CD4-positive, alpha-beta T cell treated with Interleukin-4 for 4 hours (primary cell): ENCODE results near the gene EEF1A2.
"Not testable (repeated sequence)": the region's sequence is repeated elsewhere in the genome, so short reads cannot be mapped to it uniquely, and the experiment has no call there.

Experiments
- DNase-seq: peaks from one replicate; pipeline ENCODE4 v3.0.0-alpha.2; 2020

Gene EEF1A2

DNA sequence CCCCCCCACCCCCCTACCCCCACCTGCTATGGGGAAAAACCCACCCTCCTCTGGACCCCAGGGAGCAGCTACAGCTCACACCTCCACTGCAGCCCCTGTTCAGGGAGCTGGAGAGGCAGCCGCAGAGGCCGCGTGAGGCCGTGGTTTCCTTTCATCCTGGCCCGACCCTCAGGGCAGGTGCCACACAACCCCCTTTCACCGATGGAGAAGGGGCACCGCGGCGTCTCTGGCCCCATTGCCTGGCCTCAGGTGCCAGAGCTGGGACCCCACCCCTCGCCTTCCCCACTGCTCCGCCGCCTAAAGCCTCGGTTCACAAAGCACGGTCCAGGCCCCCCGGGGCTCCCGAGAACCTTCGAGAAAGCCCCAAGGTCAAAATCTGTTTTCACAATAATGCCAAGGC lies 14.6 kb downstream of the EEF1A2 start:
- DNase-seq: no peak

DNA sequence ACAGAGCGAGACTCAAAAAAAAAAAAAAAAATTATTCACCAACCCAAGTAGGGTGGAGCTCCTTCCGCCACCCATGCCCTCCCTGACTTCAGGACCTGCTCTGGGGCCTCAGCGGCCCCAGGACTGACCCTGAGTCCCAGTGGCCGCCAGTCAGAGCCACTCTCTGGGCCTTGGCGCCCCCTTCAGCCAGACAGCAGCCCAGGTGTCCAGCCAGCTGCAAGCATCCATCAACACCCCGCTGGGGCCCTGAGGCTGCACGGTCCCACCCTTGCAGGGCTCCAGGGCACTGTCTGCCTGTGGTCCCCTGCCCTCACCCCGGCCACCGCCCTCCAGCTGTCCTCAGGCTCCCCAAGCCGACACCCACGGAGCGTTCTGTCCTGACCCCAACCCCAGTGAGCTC lies 15.0 kb downstream of the EEF1A2 start:
- DNase-seq: no peak

DNA sequence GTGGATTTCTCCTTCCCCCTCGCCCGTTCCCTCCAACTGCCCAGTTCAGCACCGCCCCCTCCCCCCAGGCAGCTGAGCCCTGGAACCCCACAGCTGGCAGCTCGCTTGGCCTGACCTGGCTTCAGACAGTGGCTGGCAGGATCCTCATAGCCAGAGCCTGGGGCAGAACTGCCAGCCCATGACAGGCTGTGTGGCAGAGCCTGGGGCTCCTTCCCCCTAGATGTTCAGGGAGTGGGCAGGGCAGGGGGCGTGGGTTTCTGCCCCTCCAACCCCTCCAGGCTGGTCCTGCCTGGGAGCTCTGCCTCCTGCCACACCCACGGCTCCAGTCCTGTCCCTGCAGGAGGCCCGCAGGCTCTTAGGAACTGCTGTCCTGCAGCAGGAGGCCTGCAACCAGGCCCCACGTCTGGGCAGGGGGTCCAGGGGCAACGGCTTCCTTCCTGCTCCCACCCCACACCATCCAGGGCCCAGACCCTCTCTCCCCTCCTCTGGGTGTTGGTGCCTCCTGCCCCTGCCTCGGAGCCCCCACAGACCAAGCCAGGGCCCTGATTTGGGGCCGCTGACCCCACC lies 16.8 kb downstream of the EEF1A2 start:
- no peak for DNase-seq

DNA sequence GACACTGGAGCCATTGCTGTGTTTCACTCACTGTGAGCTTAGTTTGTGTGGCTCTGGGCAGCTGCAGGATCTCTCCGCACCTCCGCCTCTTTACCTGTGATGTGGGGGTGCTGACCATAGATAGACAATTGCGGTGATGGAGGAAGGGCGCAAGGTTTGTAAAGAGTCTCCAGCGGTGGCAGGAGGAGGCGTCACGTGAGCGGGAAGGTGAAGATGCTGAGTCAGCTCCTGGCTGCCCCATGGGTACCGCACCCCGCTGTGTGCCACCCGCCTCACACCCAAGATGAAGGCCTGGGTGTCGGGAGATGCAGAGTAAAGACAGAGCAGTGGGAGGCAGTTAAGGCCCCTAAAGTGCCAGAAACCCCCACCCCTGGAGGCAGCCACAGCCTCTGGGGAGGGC lies 17.4 kb downstream of the EEF1A2 start:
- DNase-seq: no peak

DNA sequence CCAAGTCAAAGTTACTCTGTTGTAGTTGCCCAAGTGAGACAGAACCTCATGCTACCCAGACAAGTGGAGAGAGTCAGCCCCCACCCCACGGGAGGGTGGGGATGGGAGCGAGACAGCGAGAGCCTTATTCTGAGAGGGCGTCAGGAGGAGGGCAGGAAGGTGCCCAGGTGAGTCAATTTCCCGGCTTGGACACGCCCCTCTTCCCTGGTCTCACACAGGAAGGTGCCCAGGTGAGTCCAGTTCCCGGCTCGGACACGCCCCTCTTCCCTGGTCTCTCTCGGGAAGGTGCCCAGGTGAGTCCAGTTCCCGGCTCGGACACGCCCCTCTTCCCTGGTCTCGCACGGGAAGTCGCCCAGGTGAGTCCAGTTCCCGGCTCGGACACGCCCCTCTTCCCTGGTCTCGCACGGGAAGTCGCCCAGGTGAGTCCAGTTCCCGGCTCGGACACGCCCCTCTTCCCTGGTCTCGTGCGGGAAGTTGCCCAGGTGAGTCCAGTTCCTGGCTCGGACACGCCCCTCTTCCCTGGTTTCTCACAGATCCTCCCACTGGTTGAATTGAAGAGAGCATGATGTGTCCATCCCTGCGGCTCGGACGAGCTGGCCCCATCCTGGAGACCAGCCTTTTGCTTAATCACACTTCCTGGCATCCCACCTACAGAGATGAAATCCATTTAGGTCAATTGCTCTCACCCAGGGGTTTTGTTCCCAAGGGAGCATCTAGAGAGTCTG lies 19.0 kb downstream of the EEF1A2 start:
- not testable (repeated sequence) for DNase-seq

DNA sequence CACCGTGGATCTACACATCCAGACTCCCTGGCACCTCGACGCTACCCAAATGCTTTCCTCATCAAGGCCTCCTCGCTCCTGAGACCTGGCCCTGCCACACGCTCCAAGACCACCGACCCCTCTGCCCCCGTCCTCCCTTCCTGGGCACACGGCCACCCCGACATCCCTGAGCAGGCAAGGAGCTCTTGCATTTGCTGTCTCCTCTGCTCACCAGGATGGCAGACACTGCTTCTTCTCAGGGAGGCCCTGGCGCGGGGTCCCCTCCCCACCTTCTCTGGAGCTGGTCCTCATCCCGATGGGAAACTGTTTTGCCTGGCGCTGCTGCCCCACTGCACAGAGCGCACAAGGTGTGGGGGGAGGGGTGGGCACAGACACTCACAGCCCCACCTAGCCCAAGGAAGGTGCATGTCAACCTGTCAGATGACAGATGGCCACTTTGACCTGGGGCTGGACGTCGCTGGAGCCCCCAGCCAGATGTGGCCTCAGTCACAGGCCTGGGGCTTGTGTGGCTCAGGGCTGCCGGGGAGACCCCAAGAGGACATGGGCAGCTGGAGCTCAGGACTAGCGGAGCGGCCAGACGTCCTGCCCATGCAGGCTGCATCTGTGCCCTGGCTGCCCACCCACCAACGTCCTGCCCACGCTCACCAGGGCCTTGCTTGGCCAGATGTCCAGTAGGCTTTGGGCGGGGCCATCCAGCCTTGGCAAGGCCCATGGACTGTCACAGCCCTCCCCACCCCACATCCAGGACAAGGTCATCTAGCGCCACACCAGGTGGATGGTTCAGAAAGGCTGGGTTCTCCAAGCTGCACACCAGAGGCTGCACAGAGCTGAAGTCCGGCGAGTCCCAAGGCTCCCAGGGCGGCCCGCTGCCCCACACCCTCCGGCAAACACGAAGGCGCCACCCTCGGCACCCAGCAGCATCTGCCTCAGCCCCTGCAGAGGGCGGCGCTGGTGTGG lies 20.3 kb downstream of the EEF1A2 start:
- no peak for DNase-seq

DNA sequence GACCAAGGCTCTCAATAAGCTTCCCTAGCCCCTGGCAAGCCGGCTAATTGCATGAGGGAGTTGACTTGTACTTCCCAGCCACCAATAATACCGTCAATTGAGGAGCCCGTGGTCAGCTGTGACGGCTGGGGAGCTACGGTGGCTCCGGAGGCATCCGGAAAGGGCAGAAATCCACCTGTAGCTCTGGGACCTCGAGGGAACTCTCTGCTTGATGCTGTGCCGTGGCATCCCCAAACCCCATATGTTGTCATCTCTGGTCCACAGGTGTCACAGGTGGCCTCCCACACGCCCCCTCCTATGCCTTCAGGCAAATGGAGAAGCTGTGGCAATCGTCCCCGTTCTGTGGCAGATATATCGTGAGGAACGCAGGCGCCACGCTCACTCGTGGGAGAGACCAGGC lies 20.9 kb downstream of the EEF1A2 start:
- DNase-seq: no peak

DNA sequence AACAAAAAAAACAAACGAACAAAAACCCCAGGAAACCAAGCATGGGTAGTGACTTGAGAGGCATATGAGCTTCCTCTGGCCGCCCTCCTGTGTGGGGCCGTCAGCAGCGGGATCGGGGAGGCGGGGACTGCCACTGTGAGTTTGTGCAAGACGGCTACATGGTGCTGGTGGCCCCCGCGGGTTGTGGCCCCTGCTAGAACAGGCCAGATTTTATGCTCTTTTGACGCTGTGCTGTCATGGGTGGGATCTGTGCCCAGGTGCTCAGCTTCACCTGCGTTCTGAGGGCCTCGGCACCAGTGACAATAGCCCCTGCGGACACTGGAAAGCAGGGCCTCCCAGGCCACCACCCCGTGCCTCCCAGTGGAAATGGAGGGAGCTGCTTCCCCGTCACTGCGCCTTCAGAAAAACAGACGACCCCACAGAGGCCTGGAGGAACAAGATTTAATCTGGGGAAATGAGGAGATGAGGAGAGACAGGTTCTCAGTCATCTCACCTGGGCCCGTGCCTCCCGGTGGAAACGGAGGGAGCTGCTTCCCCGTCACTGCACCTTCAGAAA lies 21.7 kb downstream of the EEF1A2 start:
- DNase-seq: no peak

DNA sequence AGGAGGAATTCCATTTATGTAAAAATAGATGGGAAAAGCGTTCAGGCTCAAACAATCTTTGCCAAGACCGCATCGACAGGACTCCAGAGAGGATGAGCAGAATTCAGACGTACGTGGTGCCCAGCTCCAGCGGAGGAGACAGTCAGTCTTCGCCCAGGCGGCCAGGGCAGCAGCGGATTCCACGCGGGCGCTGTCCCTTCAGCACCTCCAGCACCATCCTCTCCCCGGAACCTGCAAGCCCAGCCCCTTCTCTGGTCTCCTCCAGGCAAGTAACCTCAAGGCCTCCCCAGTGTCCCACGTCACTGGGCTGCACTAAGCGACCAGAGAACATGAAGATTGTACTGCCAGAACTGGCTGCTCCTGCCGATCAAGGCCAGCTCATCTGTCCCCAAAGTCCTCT lies 23.7 kb downstream of the EEF1A2 start:
- DNase-seq: no peak

DNA sequence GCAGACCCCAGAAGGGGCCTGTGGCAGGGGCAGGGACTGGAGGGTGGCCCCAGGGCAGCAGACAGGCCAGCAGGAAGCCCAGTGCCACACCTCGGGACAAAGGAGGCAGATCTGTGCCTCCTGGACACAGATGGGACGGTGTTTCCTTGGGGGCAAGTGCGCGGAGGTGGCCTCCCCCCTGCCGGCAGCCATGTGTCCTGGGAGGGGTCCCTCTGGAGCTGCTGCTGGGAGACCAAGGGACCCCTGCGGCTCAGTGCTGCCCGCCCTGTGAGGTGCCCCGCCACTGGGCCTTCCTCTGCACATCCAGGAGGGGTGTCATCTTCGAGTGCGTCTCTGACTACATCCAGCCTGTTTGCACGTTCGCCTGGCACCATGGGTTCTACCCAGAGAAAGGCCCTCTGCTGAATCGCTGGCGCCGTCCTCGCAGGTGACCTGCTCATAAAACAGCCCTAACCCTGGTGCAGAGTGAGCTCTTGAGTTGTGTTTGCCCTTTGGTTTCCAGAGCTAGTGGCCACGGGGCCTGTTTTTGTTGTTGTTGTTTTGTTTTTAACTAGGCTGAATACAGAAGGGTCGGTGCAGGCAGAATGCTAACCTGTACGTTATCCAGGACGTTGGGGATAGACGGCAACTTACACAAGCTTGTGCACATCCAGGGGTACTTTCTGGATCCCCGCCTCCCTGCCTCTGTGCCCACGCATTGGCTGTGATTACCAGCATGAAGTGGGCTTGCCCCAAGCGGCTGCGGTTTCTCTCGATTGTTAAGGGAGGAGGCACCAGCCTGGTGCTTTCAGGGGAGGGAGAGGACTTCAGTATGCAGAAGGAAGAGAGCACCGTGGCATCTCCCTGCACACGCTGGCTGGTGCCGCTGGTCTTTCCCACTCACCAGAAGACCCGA lies 25.1 kb downstream of the EEF1A2 start:
- DNase-seq: no peak

DNA sequence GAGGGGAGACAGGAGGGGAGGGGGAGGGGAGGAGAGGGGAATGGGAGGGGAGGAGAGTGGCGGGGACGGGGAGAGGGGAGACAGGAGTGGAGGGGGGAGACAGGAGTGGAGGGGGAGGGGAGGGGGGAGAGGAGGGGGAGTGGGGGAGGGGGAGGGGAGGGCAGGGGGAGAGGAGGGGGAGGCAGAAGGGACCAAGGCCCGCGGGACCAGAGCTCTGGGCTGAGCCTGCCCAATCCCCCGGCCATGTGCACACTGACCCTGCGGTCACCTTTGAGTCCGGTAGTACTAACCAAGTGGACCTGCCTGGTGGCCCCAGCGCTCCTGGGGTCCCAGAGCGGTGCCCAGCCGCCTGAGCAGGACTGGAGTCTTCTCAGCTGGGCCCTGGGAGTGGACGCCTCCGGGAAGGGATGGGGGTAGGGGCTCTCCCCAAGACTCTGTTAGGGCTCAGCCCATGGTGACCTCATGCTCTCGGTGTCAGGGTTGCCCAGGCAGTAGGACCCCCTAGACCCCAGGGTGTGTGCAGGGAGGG lies 26.0 kb downstream of the EEF1A2 start:
- DNase-seq: no peak

DNA sequence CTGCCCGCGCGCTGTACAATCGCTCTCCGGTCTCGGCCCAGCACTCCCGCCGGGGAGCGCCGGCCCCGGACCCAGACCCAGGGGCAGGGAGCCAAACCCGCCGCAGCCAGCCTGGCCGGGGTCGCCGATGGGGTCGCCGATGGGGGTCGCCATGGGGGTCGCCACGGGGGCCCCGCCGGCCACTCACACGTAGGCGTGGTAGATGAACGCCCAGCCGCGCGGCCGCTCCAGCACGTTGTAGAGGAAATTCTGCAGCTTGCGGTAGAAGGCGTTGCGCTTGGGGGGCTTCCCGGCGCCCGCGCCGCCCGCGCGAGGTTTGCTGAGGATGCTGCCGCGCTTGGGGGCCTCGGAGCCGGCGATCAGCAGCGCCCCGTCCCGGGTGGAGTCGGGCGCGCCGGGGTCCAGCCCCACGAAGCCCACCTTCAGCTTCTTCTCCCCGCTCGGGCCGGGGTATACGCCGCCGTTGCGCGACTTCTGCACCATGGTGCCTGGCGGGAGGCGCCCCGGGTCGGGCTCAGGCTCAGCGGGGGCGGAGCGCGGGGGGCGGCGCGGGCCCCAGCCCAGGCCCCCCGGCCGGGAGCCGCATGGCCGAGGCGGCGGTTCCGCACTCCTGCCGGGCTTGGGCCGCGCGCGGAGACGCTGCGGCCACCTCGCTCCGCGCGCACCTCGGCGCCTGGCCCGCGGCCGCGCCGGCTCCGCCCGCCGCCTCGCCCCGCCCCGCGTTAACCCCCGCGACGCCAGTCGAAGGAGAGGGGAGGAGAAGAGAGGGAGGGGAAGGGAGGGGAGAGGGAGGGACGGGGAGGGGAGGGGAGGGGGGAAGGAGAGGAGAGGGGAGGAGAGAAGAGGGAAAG lies 26.7 kb downstream of the EEF1A2 start, which contains the start of gene KCNQ2:
Gene KCNQ2, minus strand, starts transcription at position 675 of the 851 bp plus-strand sequence. Its CDS starts 192 bp downstream, at position 483.
- no peak for DNase-seq

DNA sequence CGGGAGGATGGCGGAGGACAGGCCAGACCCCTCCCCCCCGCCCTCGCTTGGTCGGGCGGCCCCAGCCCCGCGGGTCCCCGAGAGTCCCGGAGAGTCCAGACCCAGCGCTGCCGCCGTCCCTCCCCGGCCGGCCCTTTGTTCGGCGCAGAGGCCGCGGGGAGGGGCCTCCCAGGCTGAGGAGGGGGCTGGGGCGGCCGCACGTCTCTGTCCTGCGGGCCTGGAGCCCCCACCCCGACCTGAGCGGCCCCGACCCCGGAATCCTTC lies 27.2 kb downstream of the EEF1A2 start:
- DNase-seq: no peak

DNA sequence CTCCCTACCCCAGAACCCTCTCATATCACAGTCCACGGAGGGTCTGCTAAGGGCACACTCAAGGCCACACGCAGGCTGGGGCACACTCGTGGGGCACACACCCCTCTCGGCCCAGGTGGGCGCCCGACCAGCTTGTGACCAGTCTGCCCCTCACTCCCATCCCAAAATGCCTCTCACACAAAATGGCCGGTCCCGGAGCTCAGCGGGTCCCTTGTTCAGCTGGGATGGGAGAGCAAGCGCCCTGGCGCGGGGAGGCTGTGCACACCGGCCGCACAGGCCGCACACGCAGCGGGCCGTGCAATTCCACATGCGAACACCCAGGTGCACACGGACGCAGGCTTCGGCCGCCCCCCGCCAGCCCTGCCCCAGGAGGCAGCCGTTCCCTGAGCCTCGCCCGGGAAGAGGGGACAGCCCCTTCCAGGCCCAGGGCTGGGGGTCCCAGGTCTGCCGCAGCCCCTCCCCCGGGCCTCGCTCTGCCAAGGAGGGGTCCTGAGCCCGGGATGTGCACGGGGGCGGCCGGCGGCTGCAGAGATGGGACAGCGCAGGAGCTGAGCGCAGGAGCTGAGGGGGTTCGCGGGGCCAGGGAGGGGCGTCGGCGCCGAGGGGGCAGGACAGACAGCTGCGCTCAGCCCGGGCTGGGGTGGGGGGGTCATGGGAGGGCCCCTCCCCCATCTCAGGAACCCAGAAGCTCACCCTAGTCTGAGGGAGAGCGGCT lies 27.7 kb downstream of the EEF1A2 start:
- DNase-seq: no peak

DNA sequence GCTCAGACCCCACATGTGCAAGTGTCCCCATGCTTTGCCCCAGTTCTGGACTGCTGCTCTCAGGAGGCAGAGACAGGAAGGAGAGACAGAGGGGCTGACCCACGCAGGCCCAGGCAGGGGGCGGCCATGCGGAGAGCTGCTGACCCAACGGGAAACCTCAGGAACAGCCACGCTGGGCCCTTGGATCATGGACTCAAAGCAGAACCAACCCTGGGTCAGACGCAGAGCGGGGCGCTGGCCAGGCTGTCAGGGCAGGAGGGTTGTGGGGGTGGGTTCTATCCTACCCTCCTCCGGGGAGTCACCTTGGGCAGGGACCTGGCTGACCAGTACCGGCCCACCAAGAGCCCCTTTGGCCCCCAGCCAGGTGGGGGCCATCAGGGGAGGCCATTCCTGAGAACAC lies 28.5 kb downstream of the EEF1A2 start:
- DNase-seq: no peak

DNA sequence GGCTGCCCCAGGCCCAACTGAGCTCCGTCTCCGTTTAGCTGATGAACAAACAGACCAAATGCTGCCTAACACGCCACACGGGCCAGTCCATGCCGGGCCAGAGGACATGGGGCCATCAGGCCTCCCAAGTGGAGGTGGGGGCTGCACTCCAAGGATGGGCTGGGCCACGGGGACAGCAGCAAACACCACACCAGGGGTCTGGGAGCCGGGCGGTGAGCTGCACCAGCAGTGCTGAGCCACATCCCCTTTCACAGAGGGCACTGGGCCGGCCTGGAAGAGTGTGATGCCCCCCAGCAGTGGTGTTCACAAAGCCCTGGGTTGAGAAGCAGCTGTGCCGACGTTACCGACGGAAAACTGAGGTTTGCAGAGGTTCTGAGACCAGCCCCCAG lies 29.2 kb downstream of the EEF1A2 start:
- DNase-seq: no peak

DNA sequence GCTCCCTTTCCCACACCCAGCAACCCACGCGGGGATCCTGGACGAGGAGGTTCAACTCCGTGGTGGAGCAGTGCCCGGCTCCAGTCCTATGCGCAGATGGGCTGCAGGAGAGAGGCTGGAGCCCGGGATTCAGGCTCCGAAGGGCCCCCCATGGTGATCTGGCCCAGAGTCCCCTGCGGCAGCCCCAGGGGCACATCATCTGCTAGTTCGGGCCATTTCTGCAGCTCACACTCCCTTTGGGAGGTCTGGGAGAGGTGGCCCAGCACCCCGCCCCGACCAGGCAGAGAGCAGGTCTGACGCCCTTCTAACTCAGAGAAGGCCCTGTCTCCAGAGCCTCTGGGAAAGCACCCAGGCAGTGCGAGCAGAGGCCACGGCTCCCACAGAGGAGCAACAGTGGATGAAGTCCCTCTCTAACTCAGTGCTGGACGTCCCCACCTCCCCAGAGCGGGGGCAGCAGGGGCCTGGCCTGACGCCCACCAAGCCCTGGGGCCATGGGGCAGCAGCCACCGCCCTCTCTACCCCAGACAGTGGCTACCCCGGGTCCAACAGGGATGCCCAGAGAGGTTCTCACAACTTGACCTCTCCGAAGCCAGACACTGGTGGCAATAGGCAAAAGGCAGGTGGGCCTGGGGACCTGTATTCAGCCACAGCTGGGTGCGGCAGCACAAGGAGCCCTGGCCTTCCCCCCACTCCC lies 29.7 kb downstream of the EEF1A2 start:
- DNase-seq: no peak

DNA sequence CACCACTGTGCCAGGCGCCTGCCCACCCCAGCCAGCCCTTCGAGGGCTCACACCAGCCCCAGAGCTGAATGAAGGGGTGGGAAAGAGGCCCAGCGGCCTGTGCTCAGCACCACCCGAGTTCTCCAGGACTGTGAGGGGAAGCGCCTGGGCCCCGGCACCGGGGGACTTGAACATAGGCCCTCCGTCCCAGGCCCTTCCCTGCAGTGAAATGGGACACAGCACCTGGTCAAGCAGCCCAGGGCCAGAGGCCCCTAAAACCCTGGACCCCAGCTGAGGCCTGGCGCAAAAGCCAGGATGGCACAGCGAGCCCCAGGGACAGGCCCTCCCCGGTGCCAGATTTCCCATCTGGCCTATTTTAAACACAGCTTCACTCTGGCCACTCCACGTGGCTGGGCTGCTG lies 30.5 kb downstream of the EEF1A2 start:
- no peak for DNase-seq

DNA sequence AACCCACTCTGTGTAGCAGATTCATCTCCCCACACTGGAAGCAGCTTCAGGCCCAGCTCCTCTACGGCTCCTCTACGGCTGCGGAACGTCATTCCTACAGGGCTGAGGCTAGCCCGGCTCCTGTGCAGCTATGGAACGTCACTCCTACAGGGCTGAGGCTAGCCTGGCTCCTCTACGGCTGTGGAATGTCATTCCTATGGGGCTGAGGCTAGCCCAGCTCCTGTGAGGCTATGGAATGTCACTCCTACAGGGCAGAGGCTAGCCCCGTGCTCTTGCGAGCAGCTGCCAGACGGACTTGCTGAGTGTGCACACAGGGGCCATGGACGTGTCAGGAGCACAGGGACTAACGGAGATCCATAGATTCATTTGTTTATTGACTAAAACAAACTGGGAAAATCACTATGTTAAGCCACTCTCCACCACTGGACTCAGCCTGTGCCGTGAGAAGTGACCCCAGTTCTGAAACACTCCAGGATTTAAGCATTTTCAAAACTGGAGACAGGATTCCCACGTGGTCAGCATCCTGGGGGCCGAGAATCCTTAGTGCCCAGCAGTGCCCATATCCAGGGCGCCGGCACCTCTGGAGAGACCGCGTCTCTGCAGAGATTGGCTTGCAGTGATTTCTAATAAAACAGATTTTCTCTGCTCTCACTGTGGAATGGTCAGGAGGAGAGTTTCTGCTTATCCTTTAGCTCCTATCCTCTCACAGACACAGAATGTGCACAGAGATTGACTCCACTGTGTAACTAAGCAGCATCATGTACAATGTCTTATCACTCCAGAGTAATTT lies 31.4 kb downstream of the EEF1A2 start:
- DNase-seq: no peak
